ENCODE results near the gene GDPD3.

The GDPD3 gene

GRCh38 chr16:30095166-30096078 lies 17.9 kb downstream of the GDPD3 start:
- DNase-seq (ENCODE audit: low spot score), result peak; percentile 31

- DNase-seq (ENCODE audit: low spot score), result no peak
Observed at GRCh38 chr16:30094541-30095165, 18.7 kb downstream of the GDPD3 start.

- peak; percentile 91 for DNase-seq (ENCODE audit: low spot score)
Observed at GRCh38 chr16:30092373-30093010, 20.8 kb downstream of the GDPD3 start.

- DNase-seq (ENCODE audit: low spot score), result peak; percentile 92
Observed at GRCh38 chr16:30091474-30092372, 21.6 kb downstream of the GDPD3 start, which contains the start of gene TBX6. Gene TBX6, minus strand, starts transcription at chr16:30091924. Its CDS starts 731 bp downstream, at chr16:30091193.

- no peak for DNase-seq (ENCODE audit: low spot score)
Observed at GRCh38 chr16:30090610-30091331, 22.6 kb downstream of the GDPD3 start.

- DNase-seq (ENCODE audit: low spot score), result no peak
Observed at GRCh38 chr16:30088832-30089624, 24.3 kb downstream of the GDPD3 start.

GRCh38 chr16:30088237-30088831 lies 25.0 kb downstream of the GDPD3 start:
- DNase-seq (ENCODE audit: low spot score), result no peak

GRCh38 chr16:30087181-30087898 lies 26.0 kb downstream of the GDPD3 start:
- no peak for DNase-seq (ENCODE audit: low spot score)

GRCh38 chr16:30086291-30087140 lies 26.8 kb downstream of the GDPD3 start:
- no peak for DNase-seq (ENCODE audit: low spot score)

- DNase-seq (ENCODE audit: low spot score), result no peak
Observed at GRCh38 chr16:30085820-30086219, 27.5 kb downstream of the GDPD3 start.

- no peak for DNase-seq (ENCODE audit: low spot score)
Observed at GRCh38 chr16:30085247-30085646, 28.1 kb downstream of the GDPD3 start.

- DNase-seq (ENCODE audit: low spot score), result no peak
Observed at GRCh38 chr16:30084816-30085159, 28.5 kb downstream of the GDPD3 start.

GRCh38 chr16:30084096-30084815 lies 29.1 kb downstream of the GDPD3 start:
- no peak for DNase-seq (ENCODE audit: low spot score)

GRCh38 chr16:30083216-30084055 lies 29.9 kb downstream of the GDPD3 start:
- no peak for DNase-seq (ENCODE audit: low spot score)

- DNase-seq (ENCODE audit: low spot score), result no peak
Observed at GRCh38 chr16:30082545-30083090, 30.7 kb downstream of the GDPD3 start.

- DNase-seq (ENCODE audit: low spot score), result no peak
Observed at GRCh38 chr16:30079480-30079879, 33.9 kb downstream of the GDPD3 start.

All from germinal center (tissue), 1 donor.